Motor neuron (in vitro differentiated cells): ENCODE results near the gene SLC49A4. TPM values are rescaled to one million over a fixed set of nuclear protein-coding genes. Genes with fewer than 3 reads are reported as not detected.

ENCODE experiments used
- total RNA-seq, 8 experiments: library from RNA; unstranded; fragments of 300-600 nt; gene quantifications; 2 replicates each; pipeline versions ENCODE4 v1.2.3 to v1.2.4, GENCODE V29; 2022

SLC49A4 gene
- total RNA-seq, 8 experiments from 2014 or later = 5.9 to 20.0 (median 10.3) TPM

Other genes with a start within 250 kb of the SLC49A4 start
- 100 to 1,000 TPM in 1 of 8 experiments, 10 to 100 TPM in 3, 1 to 10 TPM in 2, under 1 TPM in 2; 0.33 to 139 (median 9.8) TPM for gene PARP9, start 230.8 kb upstream of the SLC49A4 start, total RNA-seq
- 10 to 100 TPM in 4 of 8 experiments, 1 to 10 TPM in 1, under 1 TPM in 3; 0.11 to 51.3 (median 7.2) TPM for gene DTX3L, start 230.7 kb upstream of the SLC49A4 start, total RNA-seq
- 1 to 10 TPM in 1 of 8 experiments, under 1 TPM in 6, not detected in 1; 0.04 to 2.2 (median 0.28) TPM for gene PARP15, start 217.4 kb upstream of the SLC49A4 start, total RNA-seq
- 10 to 100 TPM in 4 of 8 experiments, 1 to 10 TPM in 2, under 1 TPM in 2; 0.49 to 75.3 (median 18.3) TPM for gene PARP14, start 114.2 kb upstream of the SLC49A4 start, total RNA-seq
- 10 to 100 TPM in 3 of 8 experiments, 1 to 10 TPM in 5; 4.3 to 37.5 (median 7.2) TPM for gene HSPBAP1, start 1.2 kb upstream of the SLC49A4 start, total RNA-seq
- gene SEMA5B, start 232.7 kb downstream of the SLC49A4 start, total RNA-seq = 10 to 100 TPM in 5 of 8 experiments, 1 to 10 TPM in 2, under 1 TPM in 1; 0.38 to 34.5 (median 21.4) TPM